GM19438 (cell line): ENCODE results near the gene ADARB2.

ENCODE experiments used
- ATAC-seq: cut with Tn5 transposase; IDR thresholded peaks from one replicate; pipeline ENCODE4 v1.9.1; 2021; ENCODE audit warnings: low read depth; ENCODE audit not compliant: unreplicated experiment

The ADARB2 gene

DNA sequence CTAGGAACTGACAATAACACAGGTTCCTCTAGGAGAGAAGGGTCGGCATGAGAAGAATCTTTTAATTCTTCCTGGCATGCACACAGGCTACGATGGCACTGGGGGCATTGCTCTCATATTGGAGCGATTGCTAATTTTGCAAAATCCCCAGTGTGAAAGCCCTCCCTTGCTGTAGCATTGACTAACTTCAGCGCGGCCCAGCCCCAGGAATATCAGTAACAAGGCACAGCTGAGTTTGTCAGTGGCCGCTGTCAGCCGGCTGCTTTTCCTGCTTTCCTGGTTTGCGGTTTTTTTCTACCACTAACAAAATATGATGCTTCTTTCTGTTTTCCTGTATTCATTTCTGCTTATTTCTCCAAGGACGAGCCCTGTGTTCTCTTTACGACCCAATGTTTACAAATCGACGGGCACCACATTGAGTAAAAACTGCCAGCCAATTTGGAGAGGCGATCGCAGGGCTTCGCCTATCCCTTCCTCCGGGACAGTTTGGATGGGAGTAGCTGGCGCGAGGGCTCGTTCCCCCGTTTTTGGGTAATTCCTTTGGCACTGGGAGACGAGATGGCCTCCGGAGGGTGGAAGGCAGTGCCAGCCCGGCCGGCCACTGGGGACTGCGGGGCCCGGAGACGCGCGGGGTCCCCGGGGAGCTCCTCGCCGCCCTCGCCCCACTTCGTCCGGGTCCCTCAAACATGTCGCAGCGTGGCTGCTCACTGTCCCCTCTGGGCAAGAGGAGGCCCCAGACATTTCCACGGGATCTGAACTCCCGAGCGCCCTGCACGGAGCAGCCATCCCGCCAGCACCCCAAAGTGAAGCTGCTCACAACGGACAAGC is 967 bp downstream of the ADARB2 start:
- ATAC-seq, result no peak

DNA sequence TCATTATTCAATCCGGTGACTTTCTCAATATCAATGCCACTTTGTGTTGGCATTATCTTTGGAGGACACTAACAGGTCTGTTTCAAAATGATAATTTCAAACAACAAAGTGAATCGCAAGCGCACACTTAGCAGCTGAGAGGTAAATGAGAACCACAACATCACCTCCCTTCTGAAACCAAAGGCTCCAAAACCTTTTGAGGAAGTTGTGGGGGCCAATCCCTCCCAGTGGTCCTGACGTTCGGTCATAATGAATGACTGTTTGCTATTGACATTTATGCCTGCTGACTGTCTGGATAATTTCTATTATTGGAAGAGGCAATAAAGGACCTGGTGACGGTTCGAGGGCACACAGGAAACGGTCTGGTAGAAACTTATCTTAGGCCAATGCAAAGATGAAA is 1.8 kb downstream of the ADARB2 start:
- no peak for ATAC-seq

DNA sequence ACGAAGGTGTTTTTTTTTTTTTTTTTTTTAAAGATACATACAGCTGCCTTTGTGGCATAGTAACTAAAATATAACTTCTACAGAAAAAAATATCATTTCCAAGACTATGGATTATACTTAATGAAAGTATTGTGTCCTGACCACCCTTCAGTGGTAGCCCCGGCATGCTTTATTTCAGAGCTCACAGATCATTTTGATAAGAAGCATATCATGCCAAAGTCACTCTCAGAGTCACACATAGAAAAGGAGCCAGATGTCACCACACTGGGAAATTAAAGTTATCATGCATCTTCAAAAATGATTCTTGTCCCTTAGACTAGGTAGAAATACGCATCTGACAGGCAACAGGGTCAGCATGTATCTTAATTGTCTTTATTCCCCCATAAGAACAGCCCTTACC is 3.0 kb downstream of the ADARB2 start:
- ATAC-seq, result no peak

DNA sequence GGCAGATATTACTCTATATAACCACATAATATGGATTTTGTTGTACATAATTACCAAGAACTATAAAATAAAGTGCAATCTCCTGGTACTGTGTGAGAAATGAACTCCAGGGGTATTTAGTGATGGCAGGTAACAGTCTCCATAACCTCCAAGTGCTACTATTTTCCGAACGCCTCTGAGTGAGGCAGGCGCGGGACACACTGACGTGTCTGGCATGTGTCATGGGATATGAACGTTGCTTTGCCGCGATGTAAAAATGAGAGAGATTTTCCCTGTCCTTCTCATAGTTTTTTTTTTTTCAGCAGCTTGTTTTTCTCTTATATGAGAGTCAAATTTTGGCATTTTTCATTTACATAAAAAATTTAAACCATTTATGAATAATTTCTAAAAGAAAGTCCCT is 3.6 kb downstream of the ADARB2 start:
- ATAC-seq, result no peak

DNA sequence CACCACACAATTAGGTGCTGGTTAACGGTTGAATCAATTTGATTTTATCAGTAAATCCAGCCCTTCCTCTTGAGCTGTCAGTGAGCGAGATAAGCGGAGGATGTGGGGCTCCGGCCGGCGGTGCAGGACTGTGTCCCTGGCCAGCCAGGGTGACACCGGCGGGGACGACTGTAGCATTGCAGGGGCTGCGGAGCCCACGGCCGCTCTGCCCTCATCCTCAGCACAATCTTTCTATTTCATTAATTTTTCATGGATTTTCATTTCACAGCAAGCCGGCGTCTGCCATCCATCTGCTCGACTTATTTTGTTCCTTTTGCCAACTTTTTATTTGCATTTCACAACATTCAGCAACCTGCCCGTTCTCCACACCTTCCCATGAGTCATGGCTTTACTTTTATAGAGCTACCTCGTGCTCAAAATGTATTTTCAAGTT is 4.7 kb downstream of the ADARB2 start:
- no peak for ATAC-seq

DNA sequence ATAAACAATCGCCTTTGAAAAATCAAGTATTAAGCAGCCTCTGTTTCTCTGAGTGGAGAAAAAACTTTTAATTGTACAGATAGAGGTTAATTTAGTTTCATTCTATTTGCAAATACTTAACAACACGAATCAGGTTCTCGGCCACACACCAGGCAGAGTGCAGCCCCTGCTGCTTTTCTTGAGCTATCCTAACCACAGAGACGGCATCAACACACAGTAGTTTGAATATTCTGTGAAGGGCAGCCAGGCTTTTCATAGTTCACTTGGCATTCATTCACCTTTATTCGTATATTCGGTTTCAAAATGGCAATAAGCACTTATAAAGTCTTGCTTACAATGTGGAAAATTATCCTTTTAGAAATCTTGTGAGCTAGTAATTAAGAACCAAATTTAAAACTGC is 5.7 kb downstream of the ADARB2 start:
- ATAC-seq, result no peak

DNA sequence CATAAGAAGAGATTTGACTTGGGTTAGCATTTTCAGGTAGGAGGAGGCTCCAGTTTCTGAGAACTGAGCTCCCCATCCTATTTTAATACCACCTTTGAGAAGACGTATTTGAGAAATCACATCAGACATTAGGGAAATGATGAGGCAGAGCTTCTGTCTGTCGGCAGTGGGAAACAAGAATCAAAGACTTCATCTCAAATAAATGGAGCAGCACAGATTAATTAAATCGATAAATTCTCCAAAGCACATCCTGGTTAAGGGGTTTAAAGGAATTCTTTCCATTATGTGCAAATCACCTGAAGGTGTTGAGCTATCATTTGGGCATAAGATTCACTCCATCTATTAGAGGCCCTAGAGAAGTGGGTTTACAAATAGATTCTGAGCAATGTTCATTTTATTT is 7.6 kb downstream of the ADARB2 start:
- ATAC-seq, result no peak

DNA sequence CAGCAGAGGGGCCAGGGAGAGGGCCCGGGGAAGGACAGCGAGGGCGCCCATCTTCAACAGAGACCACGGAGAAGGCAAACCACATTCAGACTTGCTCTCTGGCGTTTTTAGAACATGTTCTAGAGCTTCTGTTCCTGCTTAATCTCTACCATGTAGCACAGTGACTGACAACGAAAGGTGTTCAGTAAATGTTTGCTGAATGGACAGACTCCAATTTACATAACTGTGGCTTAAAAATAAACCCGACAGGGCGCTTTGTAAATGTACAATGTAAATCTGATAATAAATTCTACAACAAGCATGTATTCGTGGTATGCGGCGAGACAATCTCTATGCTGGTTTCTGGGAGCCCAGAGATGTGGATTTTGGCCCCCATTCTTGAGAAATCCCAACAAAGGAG is 10.5 kb downstream of the ADARB2 start:
- ATAC-seq, result no peak

DNA sequence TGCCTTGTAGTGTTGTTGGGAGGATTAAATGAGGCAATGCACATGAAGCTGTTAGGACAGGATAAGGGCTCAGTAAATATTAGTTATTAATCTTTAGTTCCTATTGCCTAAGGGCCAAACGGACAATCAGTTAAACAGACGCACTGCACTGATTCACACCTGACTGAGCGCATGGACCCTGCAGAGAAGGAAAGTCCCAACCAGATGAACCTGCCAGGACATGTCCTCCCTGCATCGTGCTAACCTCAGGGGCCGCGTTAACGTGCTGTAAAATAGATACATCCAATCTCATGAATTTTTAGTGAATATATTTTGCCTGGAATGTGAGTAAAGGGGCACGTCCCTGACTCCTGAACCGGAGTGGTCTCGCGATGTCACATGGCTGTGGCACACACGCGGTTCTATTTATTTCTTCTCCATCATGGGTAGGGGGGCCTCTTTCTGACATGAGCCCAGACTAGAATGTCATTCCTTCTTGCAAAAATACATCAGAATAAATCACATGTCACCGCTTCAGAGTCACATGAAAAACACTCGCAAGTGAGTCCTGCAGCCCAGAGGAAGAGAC is 12.3 kb downstream of the ADARB2 start:
- no peak for ATAC-seq

DNA sequence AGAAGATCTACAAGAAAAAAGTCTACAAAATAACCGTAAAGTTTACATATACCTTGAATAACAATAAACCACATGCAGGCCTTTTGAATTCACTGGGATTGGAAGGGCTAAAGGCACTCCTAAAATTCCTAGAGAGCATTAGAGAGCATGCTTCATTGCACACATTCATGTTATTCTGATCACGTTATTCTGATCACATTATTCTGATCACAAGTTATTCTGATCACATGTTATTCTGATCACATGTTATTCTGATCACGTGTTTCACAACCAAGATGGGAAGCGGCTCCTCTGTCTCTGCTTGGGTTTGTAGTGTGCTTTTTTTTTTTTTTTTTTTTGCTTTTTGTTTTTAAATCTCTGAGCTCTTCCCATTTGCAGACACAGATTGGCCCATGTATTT is 20.5 kb downstream of the ADARB2 start:
- no peak for ATAC-seq

DNA sequence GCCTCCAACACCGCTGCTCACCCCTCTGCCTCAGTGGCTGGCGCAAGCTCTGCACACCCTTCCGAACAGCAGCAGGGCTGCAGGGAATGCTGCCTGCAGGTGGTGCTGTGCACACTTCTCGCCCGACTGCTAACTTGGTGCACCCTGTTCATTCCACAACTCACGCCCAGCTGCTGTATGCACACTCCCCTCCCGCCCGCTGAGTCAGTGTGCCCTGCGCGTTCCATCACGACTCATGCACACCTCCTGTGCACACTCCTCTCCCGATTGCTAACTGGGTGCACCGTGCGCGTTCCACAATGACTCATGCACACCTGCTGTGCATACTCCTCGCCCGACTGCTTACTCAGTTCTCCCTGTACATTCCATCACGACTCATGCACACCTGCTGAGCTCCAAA is 21.5 kb downstream of the ADARB2 start:
- peak; percentile 66 for ATAC-seq

DNA sequence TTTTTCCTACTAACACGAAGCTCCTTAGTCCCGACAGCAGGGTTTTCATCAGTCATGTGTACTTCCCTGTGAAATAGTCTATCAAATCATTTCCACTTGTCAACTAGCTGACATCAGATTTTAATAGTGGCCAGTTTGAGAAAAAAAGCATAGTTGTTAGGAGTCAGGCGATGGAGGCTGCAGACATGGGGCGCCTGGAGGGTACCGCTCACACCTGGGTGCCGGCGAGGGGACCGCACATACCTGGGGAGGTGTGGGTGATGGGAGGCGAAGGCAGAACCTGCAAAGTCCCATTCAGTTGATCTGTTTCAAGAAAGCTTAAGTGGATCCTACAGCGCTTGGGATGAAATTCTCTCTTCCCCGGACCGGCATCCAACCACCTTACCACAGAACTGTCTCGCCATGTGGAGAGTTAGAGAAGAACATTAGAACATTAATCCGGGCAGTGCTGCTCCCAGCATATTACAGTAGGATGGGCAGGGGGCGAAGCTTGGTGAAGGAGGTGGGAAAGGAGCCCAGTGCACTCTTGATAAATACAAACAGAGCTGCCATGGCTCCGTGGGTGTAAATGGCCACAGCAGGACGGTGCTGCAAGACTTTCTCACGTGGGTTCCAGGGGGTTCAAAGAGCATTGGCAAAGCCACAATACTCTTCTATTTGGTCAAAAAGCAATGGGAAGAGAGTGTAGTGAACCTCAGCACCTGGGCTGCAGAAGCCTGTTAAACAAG is 24.2 kb downstream of the ADARB2 start:
- ATAC-seq, result no peak

DNA sequence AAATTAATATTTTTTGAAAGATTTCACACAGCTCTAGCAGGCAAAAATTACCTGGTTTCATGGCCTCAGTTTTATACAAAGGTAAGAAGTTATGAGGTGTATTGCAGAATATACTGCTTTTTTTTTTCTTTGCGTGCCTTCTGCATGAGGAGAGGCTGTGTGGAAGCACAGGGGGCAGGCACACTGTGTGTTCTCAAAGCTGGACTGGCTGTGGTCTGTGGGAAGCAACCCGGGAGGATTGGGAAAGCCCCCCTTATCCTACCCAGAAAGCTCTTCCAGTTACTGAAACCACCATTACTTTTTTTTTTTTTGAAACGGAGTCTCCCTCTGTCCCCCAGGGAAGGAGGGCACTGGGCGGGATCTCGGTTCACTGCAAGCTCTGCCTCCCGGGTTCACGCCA is 25.0 kb downstream of the ADARB2 start:
- ATAC-seq, result no peak

DNA sequence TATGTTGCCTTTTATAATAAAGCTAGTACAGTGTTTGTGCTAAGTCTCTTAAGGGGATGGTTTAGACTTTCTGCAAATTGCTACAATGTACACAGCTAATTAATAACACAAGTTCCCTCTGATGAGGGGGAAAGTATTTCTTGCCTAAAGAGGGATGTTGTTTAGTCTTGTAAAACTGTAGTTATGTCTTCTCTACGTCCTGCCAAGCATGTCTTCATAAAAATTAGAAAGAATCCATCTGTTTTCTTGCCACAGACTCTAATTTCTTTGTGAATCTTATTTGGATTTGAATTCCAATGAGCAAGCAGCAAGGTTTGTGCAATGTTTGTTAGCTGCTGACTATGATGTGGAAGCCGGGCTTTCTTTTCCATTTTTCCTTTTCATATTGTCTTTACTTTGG is 28.2 kb downstream of the ADARB2 start:
- ATAC-seq, result no peak

DNA sequence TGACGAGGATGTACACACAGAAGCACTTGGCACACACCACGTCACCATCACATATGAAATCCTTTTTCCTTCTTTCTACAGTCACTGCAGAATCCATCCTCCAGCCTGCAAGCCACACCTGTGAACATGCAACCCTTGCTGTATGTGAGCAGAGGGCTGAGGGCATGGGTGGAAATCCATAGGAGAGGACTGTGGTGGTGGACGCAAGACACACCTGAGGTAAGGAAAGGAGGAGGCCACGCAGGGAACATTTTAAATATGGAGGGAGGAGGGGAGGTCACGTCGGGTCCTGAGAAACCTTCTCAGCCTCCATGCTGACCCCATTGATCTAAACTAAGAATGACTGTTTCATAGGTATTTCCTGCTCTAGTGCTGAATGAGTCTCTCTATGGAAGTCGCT is 28.6 kb downstream of the ADARB2 start:
- ATAC-seq, result no peak

DNA sequence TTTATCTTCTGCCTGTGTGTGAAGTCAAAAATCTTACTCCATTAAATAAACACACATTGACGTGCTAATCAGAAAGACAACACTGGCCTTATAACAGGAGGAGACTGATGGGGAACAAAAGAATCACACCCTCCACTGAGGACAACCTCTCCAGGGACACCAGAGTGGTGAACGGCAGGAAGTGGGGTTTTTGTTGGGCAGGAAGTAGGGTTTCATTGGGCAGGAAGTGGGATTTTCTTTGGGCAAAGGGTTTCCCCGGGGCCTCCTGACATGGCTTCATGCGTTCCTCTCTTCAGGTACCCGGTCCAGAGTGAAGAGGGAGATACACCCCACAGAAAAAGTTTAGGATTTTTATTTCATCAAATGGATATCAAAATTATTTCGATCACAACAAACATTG is 30.6 kb downstream of the ADARB2 start:
- no peak for ATAC-seq

DNA sequence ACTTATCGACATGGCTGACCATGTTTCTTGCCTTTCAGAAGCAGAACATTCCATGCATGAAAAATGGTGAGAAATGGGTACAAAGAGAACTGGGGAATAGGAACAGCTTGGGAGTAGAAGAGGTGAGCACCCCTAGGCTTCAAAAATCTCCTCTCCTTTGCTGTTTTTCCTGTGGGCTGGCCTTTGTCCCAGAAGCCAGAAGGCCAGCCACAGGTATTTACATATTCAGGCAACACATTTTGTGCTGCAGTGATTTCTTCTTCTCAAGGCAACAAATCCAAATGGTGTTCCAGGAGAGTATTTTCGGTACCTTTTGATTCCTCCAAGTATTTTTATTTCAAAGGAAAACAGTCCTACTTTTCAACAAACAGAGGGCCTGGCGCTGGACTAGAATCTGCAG is 31.1 kb downstream of the ADARB2 start:
- ATAC-seq, result no peak

DNA sequence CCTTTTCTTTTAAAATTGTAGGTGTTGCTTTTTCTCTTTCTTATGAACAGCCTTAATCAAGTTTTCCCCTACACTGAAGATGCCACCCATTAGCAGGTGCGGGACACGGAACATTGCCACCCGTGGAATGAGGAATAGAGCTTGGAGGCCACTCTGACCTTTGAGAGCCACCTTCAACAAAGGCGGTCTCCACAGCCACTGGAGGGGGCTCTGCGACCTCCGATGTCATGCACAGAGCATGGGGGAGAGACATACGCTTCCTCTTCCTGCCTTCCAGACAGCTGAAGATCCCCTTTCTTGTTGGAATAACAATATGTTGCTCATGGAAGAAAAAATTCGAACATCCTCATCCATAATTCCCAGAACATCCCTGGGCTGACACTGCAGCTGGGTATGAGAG is 39.1 kb downstream of the ADARB2 start:
- no peak for ATAC-seq

DNA sequence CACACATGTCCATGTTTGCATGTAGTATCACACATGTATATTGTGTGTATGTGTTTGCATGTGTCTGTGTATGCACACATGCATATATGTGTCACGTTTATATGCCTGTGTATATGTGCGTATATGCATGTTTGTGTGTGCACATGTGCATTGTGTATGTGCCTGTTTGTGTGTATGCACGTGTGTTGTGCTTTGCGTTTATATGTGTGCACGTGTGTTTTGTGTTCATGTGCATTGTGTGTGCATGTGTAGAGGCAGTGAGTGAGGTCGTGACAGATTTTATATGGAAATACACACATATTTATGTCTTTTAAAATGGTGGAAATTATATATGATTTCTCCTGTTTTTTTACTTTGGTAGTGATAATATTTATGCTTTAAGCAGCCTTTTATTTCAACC is 41.2 kb downstream of the ADARB2 start:
- no peak for ATAC-seq

DNA sequence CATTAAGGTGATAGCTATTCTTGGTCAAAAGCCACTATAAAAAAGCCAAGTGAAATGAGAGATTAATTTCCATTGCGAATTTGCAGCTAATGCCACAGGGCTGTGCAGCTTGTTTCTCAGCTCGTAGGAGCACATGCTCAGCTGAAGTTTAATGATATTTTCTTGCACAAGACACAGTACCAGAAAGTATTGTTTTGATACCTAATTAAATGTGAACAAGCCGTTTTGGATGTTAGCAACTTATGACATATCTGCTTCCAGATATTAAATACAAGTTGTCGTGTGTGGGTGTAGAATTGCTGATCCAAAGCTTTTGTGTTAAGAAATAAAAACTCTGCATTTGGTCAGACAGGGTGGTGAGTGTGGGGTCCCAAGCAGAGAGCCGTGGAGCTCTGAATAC is 47.2 kb downstream of the ADARB2 start:
- no peak for ATAC-seq

DNA sequence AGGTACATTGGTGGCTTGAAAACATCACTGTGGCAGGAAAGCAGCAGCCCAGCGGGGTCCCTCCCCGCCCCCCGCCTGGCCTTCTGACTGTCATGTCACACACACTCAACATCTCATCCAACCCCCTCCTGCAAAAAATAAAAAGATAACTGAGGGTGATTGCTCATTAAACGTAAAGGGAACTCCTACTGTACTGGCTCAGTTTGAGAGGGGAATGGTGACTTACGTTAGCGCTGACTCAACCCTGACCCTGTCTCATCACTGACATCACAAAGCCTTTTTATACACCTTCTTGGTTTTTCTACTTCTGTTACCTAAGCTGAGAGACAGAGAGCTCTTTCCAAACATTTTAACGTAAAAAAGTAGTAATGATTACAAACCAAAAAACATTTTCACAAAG is 48.8 kb downstream of the ADARB2 start:
- ATAC-seq, result no peak

DNA sequence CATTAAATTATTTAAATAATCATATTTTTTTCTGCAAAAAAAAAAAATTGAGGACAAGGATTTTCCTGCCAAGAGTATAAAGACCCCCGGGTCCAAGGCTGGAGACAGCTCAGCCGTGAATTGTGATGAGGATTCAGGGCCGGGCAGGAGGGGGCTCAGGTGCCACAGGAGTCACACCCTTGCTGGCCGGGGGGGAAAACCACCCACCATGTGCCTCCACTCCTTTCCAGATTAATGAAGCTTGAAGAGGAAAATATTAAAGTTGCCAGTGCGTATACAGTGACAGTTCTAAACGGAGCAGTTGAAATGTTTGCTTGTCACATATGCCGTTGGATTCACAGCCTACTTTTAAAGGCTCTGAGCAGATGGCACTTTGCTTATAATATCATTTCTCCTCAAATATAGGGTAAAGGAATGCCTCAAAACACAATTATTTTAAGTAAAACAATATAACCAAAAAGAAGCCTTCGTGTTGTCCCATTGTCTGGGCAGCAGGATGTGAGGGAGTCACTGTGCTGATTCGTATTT is 49.6 kb downstream of the ADARB2 start:
- ATAC-seq, result no peak
